B cell (primary cell): ENCODE measurements around the gene ELFN1. TPM values are rescaled to one million over a fixed set of nuclear protein-coding genes. Genes with fewer than 3 reads are reported as not detected.

Experiments used
- ATAC-seq: fragments of 200-7000 bp; cut with Tn5 transposase; one replicate; pipeline ENCODE4 v1.10.0; 2021; ENCODE audit warnings: low read depth, mild to moderate bottlenecking, moderate number of reproducible peaks, moderate library complexity
- CTCF ChIA-PET: fragments of 350-600 bp; sonication (Branson Sonifier 250); formaldehyde crosslinking; loops from one replicate; lab custom pipeline; 2021; ENCODE audit warnings: antibody characterized with exemption, inconsistent platforms; lab: Charles Lee
- POLR2A ChIA-PET: fragments of 350-600 bp; sonication (Branson Sonifier 250); formaldehyde crosslinking; loops from one replicate; lab custom pipeline; 2021; ENCODE audit warnings: antibody characterized with exemption; lab: Charles Lee
- DNase-seq: peaks from one replicate; pipeline ENCODE4 v3.0.0; 2013
- H2AFZ ChIP-seq: 2 replicates; pipeline ENCODE4 v1.6.1; 2012; ENCODE audit warnings: mild to moderate bottlenecking, low read depth, low read length; ENCODE audit not compliant: insufficient read depth, poor library complexity, severe bottlenecking
- H3K27ac ChIP-seq, 2 donors: 1 replicate in 1 of 2; 2 replicates in 1 of 2; pipeline ENCODE4 v1.5.1; 2012 to 2013; ENCODE audit warnings: low read length in 2 of 2, mild to moderate bottlenecking in 2 of 2, moderate library complexity in 1 of 2
- H3K27me3 ChIP-seq, 4 experiments: fragments of 200-600 bp in 1 of 4; sonication (generic) in 1 of 4; replicated peaks in 1 of 4; 1 replicate in 2 of 4; 2 replicates in 2 of 4; pipeline versions ENCODE4 v1.6.1 to v1.7.0; 2013 to 2016; ENCODE audit warnings: low read length in 3 of 4, mild to moderate bottlenecking in 2 of 4, mixed read lengths in 1 of 4, moderate library complexity in 1 of 4; ENCODE audit not compliant: insufficient read depth in 4 of 4, control insufficient read depth in 3 of 4; ENCODE audit errors: control extremely low read depth in 1 of 4
- H3K36me3 ChIP-seq, 2 experiments: replicated peaks in 1 of 2; 1 replicate in 1 of 2; 2 replicates in 1 of 2; pipeline versions ENCODE4 v1.6.1 to v1.7.1; 2013; ENCODE audit warnings: low read length in 1 of 2; ENCODE audit not compliant: insufficient read depth in 2 of 2, control insufficient read depth in 1 of 2; ENCODE audit errors: control extremely low read depth in 1 of 2, extremely low read depth in 1 of 2
- H3K4me1 ChIP-seq, 2 donors: fragments of 200-600 bp in 1 of 2; sonication (generic) in 1 of 2; 1 replicate in 1 of 2; 2 replicates in 1 of 2; pipeline versions ENCODE4 v1.5.1 to v1.6.1; 2013 to 2017; ENCODE audit warnings: low read length in 2 of 2; ENCODE audit not compliant: control insufficient read depth in 2 of 2, insufficient read depth in 2 of 2
- H3K4me2 ChIP-seq: replicated peaks from 2 replicates; pipeline ENCODE3; 2012; ENCODE audit warnings: mild to moderate bottlenecking, low read depth, low read length; ENCODE audit not compliant: poor library complexity, severe bottlenecking
- H3K4me3 ChIP-seq, 5 experiments: fragments of 200-600 bp in 1 of 5; sonication (generic) in 1 of 5; 1 replicate in 3 of 5; 2 replicates in 2 of 5; pipeline versions ENCODE4 v1.5.1 to v1.7.0; 2011 to 2016; ENCODE audit warnings: low read length in 4 of 5, mild to moderate bottlenecking in 4 of 5, low read depth in 2 of 5, control low read depth in 1 of 5, moderate library complexity in 1 of 5; ENCODE audit not compliant: insufficient read depth in 1 of 5; ENCODE audit errors: control extremely low read depth in 1 of 5, extremely low read depth in 1 of 5
- H3K79me2 ChIP-seq: fragments of 200-600 bp; sonication (generic); one replicate; pipeline ENCODE4 v1.6.0; 2016; ENCODE audit warnings: low read length; ENCODE audit not compliant: control insufficient read depth, insufficient read depth
- H3K9ac ChIP-seq: fragments of 200-600 bp; sonication (generic); 2 replicates; pipeline ENCODE4 v1.6.1; 2017; ENCODE audit warnings: mild to moderate bottlenecking, low read length, moderate library complexity
- H3K9me3 ChIP-seq, 3 donors: one replicate each; pipeline versions ENCODE4 v1.6.1 to v1.7.1; 2013; ENCODE audit warnings: low read length in 2 of 3; ENCODE audit not compliant: control insufficient read depth in 2 of 3, insufficient read depth in 1 of 3; ENCODE audit errors: control extremely low read depth in 1 of 3
- H4K20me1 ChIP-seq: 2 replicates; pipeline ENCODE4 v1.6.0; 2012; ENCODE audit warnings: mild to moderate bottlenecking, low read length; ENCODE audit not compliant: insufficient read depth, control insufficient read depth, poor library complexity, severe bottlenecking
- H3K27ac Mint-ChIP-seq: one replicate; pipeline ENCODE4 v1.8.0; 2021; ENCODE audit warnings: mixed read lengths
- H3K27me3 Mint-ChIP-seq: one replicate; pipeline ENCODE4 v1.8.0; 2021; ENCODE audit warnings: mixed read lengths
- H3K4me1 Mint-ChIP-seq: one replicate; pipeline ENCODE4 v1.8.0; 2021; ENCODE audit warnings: mixed read lengths
- H3K4me3 Mint-ChIP-seq: one replicate; pipeline ENCODE4 v1.8.0; 2021; ENCODE audit warnings: mixed read lengths
- H3K9me3 Mint-ChIP-seq: one replicate; pipeline ENCODE4 v1.8.0; 2022; ENCODE audit warnings: mixed read lengths; ENCODE audit not compliant: insufficient read depth
- EZH2 ChIP-seq: IDR thresholded peaks from 2 replicates; pipeline ENCODE4 v1.6.1; 2012; ENCODE audit warnings: borderline replicate concordance, low read depth, mild to moderate bottlenecking, moderate library complexity, low read length; ENCODE audit not compliant: insufficient read depth, poor library complexity, severe bottlenecking
- WGBS: methylation state at CpG from one replicate; pipeline ENCODE4 v1.1.5; 2013; ENCODE audit warnings: missing lambda C conversion rate; ENCODE audit not compliant: insufficient coverage; 5-methylcytosine and 5-hydroxymethylcytosine counted together
- intact Hi-C: fragments of 100-400 bp; cut with micrococcal nuclease; formaldehyde crosslinking; loops from one replicate; pipeline ENCODE4 v1.10.0; 2022
- polyA plus RNA-seq: library from polyadenylated mRNA; depleted of rRNA; stranded (reverse); fragments of >200 nt; gene quantifications from 2 replicates; pipeline ENCODE4 v1.2.3, GENCODE V29; 2012
- total RNA-seq, 2 donors: library from RNA; stranded (reverse); fragments of 120-200 nt in 1 of 2; gene quantifications; 1 replicate in 1 of 2; 2 replicates in 1 of 2; pipeline versions ENCODE4 v1.2.3 to v1.2.4, GENCODE V29; 2013 to 2022
- TF ChIP-seq, protein P1 (sequence below): fragments of 200-600 bp; IDR thresholded peaks from one replicate; pipeline ENCODE4 v1.8.0; 2022; ENCODE audit warnings: antibody characterized with exemption, mild to moderate bottlenecking

Gene ELFN1
- total and polyA plus RNA-seq, 2 donors (not counting 1 experiment from before 2014, with no cell fraction given) = 0.12 TPM; not detected in 1

DNA sequence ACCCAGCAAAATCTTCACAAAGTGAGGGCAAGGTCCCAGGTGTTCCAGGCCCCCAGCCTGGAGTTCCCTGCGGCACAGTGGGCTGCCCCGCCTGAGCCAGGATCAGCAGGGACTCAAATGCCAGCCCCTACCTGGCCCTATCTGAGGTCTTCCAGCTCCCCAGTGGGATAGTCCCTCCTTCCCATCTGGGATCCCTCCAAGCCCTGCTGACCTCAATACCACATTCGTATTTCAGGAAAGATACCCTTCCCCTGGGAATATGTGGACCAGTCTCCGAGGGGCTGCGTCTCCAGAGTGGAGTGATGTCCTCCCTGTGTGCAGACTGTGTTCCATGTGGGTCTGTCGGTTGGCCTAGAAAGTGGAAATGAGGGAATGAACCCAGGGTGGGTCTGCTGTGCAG is 40.9 kb downstream of the ELFN1 start:
- WGBS = 93% methylated on average over 5 of the region's 6 CpGs
- Histone ChIP-seq H3K4me2 (no peak overlapping the region), H3K27me3 (peaks cover 0 to 12% (median 2%) of the 10 kb centered on the region in 4 experiments), H3K4me1 (no peaks in the 10 kb centered on the region), H4K20me1 (no peaks in the 10 kb centered on the region), H3K9me3 (peaks cover 2 to 37% (median 13%) of the 10 kb centered on the region in 3 donors), H3K9ac (no peak overlapping the region), H2AFZ (no peak overlapping the region), H3K4me3 (no peak overlapping the region), H3K36me3 (no peaks in the 10 kb centered on the region), H3K79me2 (no peaks in the 10 kb centered on the region), H3K27ac (no peak overlapping the region)
- CTCF ChIA-PET = no interaction called here
- TF ChIP-seq, protein P1, sequence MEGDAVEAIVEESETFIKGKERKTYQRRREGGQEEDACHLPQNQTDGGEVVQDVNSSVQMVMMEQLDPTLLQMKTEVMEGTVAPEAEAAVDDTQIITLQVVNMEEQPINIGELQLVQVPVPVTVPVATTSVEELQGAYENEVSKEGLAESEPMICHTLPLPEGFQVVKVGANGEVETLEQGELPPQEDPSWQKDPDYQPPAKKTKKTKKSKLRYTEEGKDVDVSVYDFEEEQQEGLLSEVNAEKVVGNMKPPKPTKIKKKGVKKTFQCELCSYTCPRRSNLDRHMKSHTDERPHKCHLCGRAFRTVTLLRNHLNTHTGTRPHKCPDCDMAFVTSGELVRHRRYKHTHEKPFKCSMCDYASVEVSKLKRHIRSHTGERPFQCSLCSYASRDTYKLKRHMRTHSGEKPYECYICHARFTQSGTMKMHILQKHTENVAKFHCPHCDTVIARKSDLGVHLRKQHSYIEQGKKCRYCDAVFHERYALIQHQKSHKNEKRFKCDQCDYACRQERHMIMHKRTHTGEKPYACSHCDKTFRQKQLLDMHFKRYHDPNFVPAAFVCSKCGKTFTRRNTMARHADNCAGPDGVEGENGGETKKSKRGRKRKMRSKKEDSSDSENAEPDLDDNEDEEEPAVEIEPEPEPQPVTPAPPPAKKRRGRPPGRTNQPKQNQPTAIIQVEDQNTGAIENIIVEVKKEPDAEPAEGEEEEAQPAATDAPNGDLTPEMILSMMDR = no peak
- no peak for TF ChIP-seq EZH2
- intact Hi-C loops = no loop called here
- H3K4me1 Mint-ChIP-seq = no peaks in the 10 kb centered on the region
- H3K4me3 Mint-ChIP-seq = no peak overlapping the region
- ATAC-seq = no peak
- no peak overlapping the region for H3K27ac Mint-ChIP-seq
- H3K27me3 Mint-ChIP-seq = peaks cover 10% of the 10 kb centered on the region
- H3K9me3 Mint-ChIP-seq = no peaks in the 10 kb centered on the region
- POLR2A ChIA-PET = no interaction called here
- no peak for DNase-seq

DNA sequence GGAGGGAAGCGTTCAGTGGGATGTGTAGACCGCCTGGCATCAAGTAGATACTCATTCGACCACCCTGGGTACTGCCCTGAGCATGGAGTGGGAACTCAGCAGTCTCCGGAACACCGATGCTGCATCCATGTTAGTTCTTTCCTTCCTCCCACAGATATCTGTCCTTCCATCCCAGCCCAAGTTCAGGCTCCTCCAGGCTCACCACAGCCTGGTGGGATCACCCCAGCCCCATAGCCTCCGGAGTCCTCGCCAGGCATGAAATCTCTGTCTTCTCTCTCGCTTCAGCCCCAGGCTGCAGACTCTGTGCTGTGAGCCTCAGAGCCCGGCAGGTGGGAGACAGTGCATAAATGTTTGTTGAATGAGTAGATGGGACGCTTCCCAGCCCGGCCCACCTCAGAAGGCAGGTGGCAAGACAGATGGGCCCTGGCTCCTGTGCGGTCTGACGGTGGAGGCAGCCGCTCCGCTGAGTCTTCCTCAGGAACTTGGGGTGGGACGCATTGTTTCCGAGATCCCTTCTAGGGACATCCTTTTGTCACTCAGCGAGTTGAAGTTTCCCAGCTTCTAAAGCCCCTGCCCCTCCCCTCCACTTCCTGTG is 42.9 kb downstream of the ELFN1 start:
- WGBS = 85% methylated on average over 13 of the region's 18 CpGs
- intact Hi-C loops = no loop called here
- H3K79me2 ChIP-seq = no peaks in the 10 kb centered on the region
- no peak overlapping the region for H3K9ac ChIP-seq
- ChIA-PET POLR2A (no interaction called here), CTCF (no interaction called here)
- H3K4me1 Mint-ChIP-seq = no peaks in the 10 kb centered on the region
- peaks cover 0 to 12% (median 2%) of the 10 kb centered on the region in 4 experiments for H3K27me3 ChIP-seq
- no peak for DNase-seq
- TF ChIP-seq EZH2 = no peak
- TF ChIP-seq, protein P1 = no peak
- no peak overlapping the region for H3K27ac Mint-ChIP-seq
- no peak overlapping the region for H3K4me3 Mint-ChIP-seq
- no peaks in the 10 kb centered on the region for H3K36me3 ChIP-seq
- peaks cover 17% of the 10 kb centered on the region for H3K27me3 Mint-ChIP-seq
- peaks cover 2 to 41% (median 13%) of the 10 kb centered on the region in 3 donors for H3K9me3 ChIP-seq
- no peak overlapping the region for H3K4me2 ChIP-seq
- H4K20me1 ChIP-seq = no peaks in the 10 kb centered on the region
- H3K9me3 Mint-ChIP-seq = peaks cover under 1% of the 10 kb centered on the region
- no peaks in the 10 kb centered on the region for H3K4me1 ChIP-seq
- no peak overlapping the region for H2AFZ ChIP-seq
- no peak overlapping the region for H3K27ac ChIP-seq
- no peak overlapping the region for H3K4me3 ChIP-seq
- ATAC-seq = no peak
